ENCODE data around the gene DPP4.

GRCh38 chr2:161980976-161981375 is 93.0 kb downstream of the DPP4 start:
- TF ChIP-seq CTCF (IDR thresholded peaks at IDR 0.05) (no peak), RCOR1 (IDR thresholded peaks at IDR 0.05; ENCODE audit: low read depth, low read length) (no peak), NFE2L2 (conservative IDR thresholded peaks at IDR 0.05; ENCODE audit: low read length) (no peak), MYC (IDR thresholded peaks at IDR 0.05; ENCODE audit: borderline replicate concordance, low read length) (no peak), HOXA7 (CRISPR knock-in tag; IDR thresholded peaks at IDR 0.05) (no peak), E2F6 (IDR thresholded peaks at IDR 0.05; ENCODE audit: borderline replicate concordance, low read depth) (no peak), CHD4 (IDR thresholded peaks at IDR 0.05; ENCODE audit: borderline replicate concordance) (no peak), BHLHE40 (IDR thresholded peaks at IDR 0.05; ENCODE audit: low read depth, low read length) (no peak), SMC3 (IDR thresholded peaks at IDR 0.05) (no peak)
- TF ChIP-seq, protein P1, sequence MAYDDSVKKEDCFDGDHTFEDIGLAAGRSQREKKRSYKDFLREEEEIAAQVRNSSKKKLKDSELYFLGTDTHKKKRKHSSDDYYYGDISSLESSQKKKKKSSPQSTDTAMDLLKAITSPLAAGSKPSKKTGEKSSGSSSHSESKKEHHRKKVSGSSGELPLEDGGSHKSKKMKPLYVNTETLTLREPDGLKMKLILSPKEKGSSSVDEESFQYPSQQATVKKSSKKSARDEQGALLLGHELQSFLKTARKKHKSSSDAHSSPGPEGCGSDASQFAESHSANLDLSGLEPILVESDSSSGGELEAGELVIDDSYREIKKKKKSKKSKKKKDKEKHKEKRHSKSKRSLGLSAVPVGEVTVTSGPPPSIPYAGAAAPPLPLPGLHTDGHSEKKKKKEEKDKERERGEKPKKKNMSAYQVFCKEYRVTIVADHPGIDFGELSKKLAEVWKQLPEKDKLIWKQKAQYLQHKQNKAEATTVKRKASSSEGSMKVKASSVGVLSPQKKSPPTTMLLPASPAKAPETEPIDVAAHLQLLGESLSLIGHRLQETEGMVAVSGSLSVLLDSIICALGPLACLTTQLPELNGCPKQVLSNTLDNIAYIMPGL (CRISPR knock-in tag; IDR thresholded peaks at IDR 0.05; ENCODE audit: borderline replicate concordance): no peak
